HFFc6 (cell line): ENCODE measurements around the gene ARVCF. TPM values are rescaled to one million over a fixed set of nuclear protein-coding genes. Genes with fewer than 3 reads are reported as not detected.

Source experiments
- DNase-seq: peaks from one replicate; pipeline ENCODE4 v3.0.0-alpha.2; 2018
- H3K27ac Mint-ChIP-seq: 2 replicates; pipeline ENCODE4 v1.8.0; 2020; ENCODE audit warnings: mild to moderate bottlenecking, mixed read lengths
- H3K27me3 Mint-ChIP-seq: 2 replicates; pipeline ENCODE4 v1.8.0; 2021; ENCODE audit warnings: mild to moderate bottlenecking, moderate library complexity, mixed read lengths; ENCODE audit not compliant: insufficient read depth
- H3K36me3 Mint-ChIP-seq: 2 replicates; pipeline ENCODE4 v1.8.0; 2021; ENCODE audit warnings: low read depth, mixed read lengths
- H3K4me1 Mint-ChIP-seq: 2 replicates; pipeline ENCODE4 v1.8.0; 2020; ENCODE audit warnings: low read depth, mixed read lengths
- H3K4me3 Mint-ChIP-seq: 2 replicates; pipeline ENCODE4 v1.8.0; 2020; ENCODE audit warnings: mild to moderate bottlenecking, moderate library complexity, mixed read lengths
- H3K9me3 Mint-ChIP-seq: 2 replicates; pipeline ENCODE4 v1.8.0; 2020; ENCODE audit warnings: mild to moderate bottlenecking, mixed read lengths
- CTCF ChIP-seq: fragments of 200-600 bp; sonication (generic); IDR thresholded peaks from 2 replicates; pipeline ENCODE4 v1.5.0; 2021; ENCODE audit warnings: antibody characterized with exemption, mild to moderate bottlenecking
- total RNA-seq, 6 experiments: library from RNA; stranded (reverse); fragmentation: NEBNext Ultra II Directional; extraction: Animal tissue kit (Norgen Biotek cat#: 25700); gene quantifications; 2 replicates in 1 of 6; 3 replicates in 5 of 6; pipeline ENCODE4 v1.2.3, GENCODE V29; 2021

The ARVCF gene
- total RNA-seq, 6 experiments from 2014 or later = 1.5 to 3.3 (median 2.0) TPM

DNA sequence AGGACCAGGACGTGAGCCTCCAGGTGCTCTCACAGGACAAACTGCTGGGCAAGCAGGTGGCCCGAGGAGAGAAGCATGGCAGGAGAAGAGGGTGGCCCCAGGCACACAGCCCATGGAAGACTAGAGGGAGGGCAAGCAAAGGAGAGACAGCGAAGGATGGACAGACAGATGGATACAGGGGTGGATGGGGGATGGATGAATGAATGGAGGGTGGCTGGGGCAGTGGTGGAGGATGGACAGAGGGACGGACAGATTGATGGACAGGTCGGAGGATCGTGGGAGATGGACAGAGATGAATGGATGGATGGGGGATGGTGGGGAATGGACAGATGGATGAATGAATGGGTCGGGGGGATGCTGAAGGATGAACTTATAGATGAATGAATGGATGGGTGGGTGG is 22.7 kb downstream of the ARVCF start:
- TF ChIP-seq CTCF = no peak
- Mint-ChIP-seq H3K9me3 (no peaks in the 10 kb centered on the region), H3K36me3 (no peaks in the 10 kb centered on the region), H3K4me3 (no peak overlapping the region), H3K27ac (no peak overlapping the region), H3K4me1 (no peaks in the 10 kb centered on the region), H3K27me3 (peaks cover 10% of the 10 kb centered on the region)
- DNase-seq = no peak

DNA sequence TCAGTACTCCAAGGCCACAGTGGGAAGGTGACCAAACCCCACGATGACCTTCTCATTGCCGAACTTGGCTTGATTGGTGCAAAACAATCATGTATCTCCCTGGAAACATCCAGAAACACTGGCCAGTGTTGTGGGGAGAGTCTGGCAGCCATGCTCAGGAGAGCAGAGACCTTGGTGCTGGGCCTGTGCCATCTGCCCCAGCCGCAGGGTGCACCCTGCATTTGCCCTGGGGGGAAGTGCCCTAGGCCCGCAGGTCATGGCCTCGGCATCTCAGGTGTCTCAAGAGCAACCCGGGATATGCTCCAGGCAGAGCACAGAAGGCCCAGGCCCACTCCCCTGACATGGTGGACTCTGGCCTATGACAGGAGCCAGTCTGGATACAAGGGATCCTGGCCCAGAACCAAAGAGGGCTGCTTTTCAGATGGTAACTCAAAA is 23.7 kb downstream of the ARVCF start:
- Mint-ChIP-seq H3K9me3 (no peaks in the 10 kb centered on the region), H3K27me3 (peaks cover 10% of the 10 kb centered on the region), H3K4me3 (no peak overlapping the region), H3K27ac (no peak overlapping the region), H3K36me3 (no peaks in the 10 kb centered on the region), H3K4me1 (no peaks in the 10 kb centered on the region)
- TF ChIP-seq CTCF = no peak
- no peak for DNase-seq

- peaks cover 10% of the 10 kb centered on the region for H3K27me3 Mint-ChIP-seq
- H3K9me3 Mint-ChIP-seq = no peaks in the 10 kb centered on the region
- no peak overlapping the region for H3K27ac Mint-ChIP-seq
- H3K4me3 Mint-ChIP-seq = no peak overlapping the region
- H3K36me3 Mint-ChIP-seq = no peaks in the 10 kb centered on the region
- no peak for TF ChIP-seq CTCF
- no peaks in the 10 kb centered on the region for H3K4me1 Mint-ChIP-seq
- DNase-seq = no peak
Measured at GRCh38 chr22:19992481-19992911, 24.1 kb downstream of the ARVCF start.

DNA sequence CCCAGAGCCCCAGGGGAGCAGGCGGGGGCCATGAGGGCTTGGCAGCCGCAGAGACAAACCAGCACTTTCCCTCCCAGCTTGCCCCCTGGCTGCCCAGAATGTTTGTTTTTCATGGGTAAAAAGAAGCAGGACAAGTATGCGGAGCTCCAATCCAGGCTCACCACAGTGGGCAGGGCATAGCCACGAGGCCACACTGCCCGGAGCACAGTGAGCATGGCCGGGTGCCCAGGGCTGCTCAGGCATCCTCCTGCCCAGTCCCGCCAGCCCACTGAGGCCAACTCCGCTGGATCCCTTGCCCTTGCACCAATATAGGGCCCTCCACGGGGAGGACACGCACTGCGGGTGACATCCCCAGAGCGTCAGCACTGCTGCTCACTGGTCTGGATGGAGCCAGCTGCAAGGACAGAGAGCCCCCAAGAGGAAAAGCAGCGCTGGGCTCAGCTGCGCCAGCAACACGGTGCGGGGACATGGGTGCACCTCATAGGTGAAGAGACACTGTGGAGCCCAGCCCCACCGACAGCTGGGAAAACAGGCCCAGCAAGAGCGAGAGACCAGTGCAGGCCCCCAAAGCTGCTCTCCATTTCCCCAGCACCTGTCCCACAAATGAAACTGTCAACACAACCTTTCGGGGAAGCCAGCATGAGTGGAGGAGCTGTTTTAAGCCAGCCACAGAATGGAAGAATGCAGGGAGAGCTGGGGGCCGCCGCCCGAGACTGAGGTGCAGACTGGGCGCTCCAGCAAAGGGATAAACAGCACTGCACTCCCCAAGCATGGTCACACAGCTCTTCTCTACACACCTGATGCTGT is 24.8 kb downstream of the ARVCF start:
- no peak for DNase-seq
- Mint-ChIP-seq H3K27me3 (peaks cover 7% of the 10 kb centered on the region), H3K27ac (no peak overlapping the region), H3K4me1 (no peaks in the 10 kb centered on the region), H3K9me3 (no peaks in the 10 kb centered on the region), H3K36me3 (no peaks in the 10 kb centered on the region), H3K4me3 (no peak overlapping the region)
- TF ChIP-seq CTCF = no peak

- no peak overlapping the region for H3K27ac Mint-ChIP-seq
- H3K9me3 Mint-ChIP-seq = no peaks in the 10 kb centered on the region
- H3K4me3 Mint-ChIP-seq = no peak overlapping the region
- peaks cover 7% of the 10 kb centered on the region for H3K27me3 Mint-ChIP-seq
- H3K4me1 Mint-ChIP-seq = no peaks in the 10 kb centered on the region
- no peaks in the 10 kb centered on the region for H3K36me3 Mint-ChIP-seq
- DNase-seq = no peak
- no peak for TF ChIP-seq CTCF
Measured at GRCh38 chr22:19991395-19991644, 25.3 kb downstream of the ARVCF start.
